Glutamatergic neuron (in vitro differentiated cells): ENCODE results near the gene MYOCD. TPM values are rescaled to one million over a fixed set of nuclear protein-coding genes. Genes with fewer than 3 reads are reported as not detected.

Experiments
- DNase-seq: peaks from one replicate; pipeline ENCODE4 v3.0.0; 2022
- H3K27ac Mint-ChIP-seq: one replicate; pipeline ENCODE4 v1.8.0; 2020; ENCODE audit warnings: mild to moderate bottlenecking, mixed read lengths, inconsistent platforms; ENCODE audit not compliant: unreplicated experiment
- H3K27me3 Mint-ChIP-seq: one replicate; pipeline ENCODE4 v1.8.0; 2020; ENCODE audit warnings: mild to moderate bottlenecking, moderate library complexity, mixed read lengths, inconsistent platforms; ENCODE audit not compliant: unreplicated experiment
- H3K36me3 Mint-ChIP-seq: one replicate; pipeline ENCODE4 v1.8.0; 2020; ENCODE audit warnings: mild to moderate bottlenecking, mixed read lengths, inconsistent platforms; ENCODE audit not compliant: unreplicated experiment
- H3K4me1 Mint-ChIP-seq: one replicate; pipeline ENCODE4 v1.8.0; 2020; ENCODE audit warnings: mild to moderate bottlenecking, low read depth, mixed read lengths, inconsistent platforms; ENCODE audit not compliant: unreplicated experiment
- H3K4me3 Mint-ChIP-seq: one replicate; pipeline ENCODE4 v1.8.0; 2020; ENCODE audit warnings: mild to moderate bottlenecking, mixed read lengths, inconsistent platforms; ENCODE audit not compliant: unreplicated experiment
- H3K9me3 Mint-ChIP-seq: one replicate; pipeline ENCODE4 v1.8.0; 2020; ENCODE audit warnings: mild to moderate bottlenecking, moderate library complexity, mixed read lengths, inconsistent platforms; ENCODE audit not compliant: unreplicated experiment
- CTCF ChIP-seq: fragments of 200-600 bp; sonication (generic); IDR thresholded peaks from one replicate; pipeline ENCODE4 v1.5.0; 2021; ENCODE audit not compliant: partially characterized antibody, unreplicated experiment
- total RNA-seq: library from RNA; stranded (reverse); fragmentation: NEBNext Ultra II Directional; extraction: Animal tissue kit (Norgen Biotek cat#: 25700); gene quantifications from one replicate; pipeline ENCODE4 v1.2.1, GENCODE V29; 2021; ENCODE audit not compliant: unreplicated experiment

MYOCD gene
- total RNA-seq, 1 donor from 2014 or later: not detected

DNA sequence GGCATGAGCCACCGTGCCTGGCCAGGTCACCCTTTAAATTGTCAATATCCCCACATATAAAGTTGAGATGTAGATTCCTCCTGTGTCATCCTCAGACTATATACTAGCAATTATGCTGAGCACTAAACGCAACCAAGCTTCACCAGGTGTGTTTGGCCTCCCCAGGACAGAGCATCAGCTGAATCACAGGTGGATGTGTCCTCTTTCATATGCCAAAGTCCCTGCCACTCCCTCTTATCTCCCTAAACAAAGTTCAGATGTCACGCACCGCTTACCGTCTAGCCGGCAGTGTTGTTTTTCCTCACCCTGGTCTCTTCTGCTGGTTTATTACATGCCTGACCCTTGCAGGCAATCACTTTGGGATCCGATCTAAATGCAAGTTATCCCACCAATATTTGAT, 79.8 kb downstream of the MYOCD start:
- Mint-ChIP-seq H3K36me3 (no peaks in the 10 kb centered on the region), H3K4me3 (no peak overlapping the region)

GRCh38 chr17:12756786-12757185, 91.1 kb downstream of the MYOCD start:
- Mint-ChIP-seq H3K9me3 (peaks cover 2% of the 10 kb centered on the region), H3K27ac (no peak overlapping the region), H3K36me3 (no peaks in the 10 kb centered on the region), H3K4me1 (peaks cover 4% of the 10 kb centered on the region), H3K27me3 (peaks cover 3% of the 10 kb centered on the region), H3K4me3 (no peak overlapping the region)
- DNase-seq: no peak
- no peak for TF ChIP-seq CTCF

More for the DNA sequence above, 79.8 kb downstream of the MYOCD start:
- DNase-seq: no peak
- Mint-ChIP-seq H3K27me3 (no peaks in the 10 kb centered on the region), H3K4me1 (peaks cover 1% of the 10 kb centered on the region), H3K27ac (no peak overlapping the region), H3K9me3 (no peaks in the 10 kb centered on the region)
- TF ChIP-seq CTCF: no peak

- Mint-ChIP-seq H3K36me3 (peaks cover 8% of the 10 kb centered on the region), H3K27ac (no peak overlapping the region), H3K4me3 (no peak overlapping the region), H3K4me1 (peaks cover 4% of the 10 kb centered on the region), H3K9me3 (peaks cover 2% of the 10 kb centered on the region), H3K27me3 (peaks cover 2% of the 10 kb centered on the region)
- TF ChIP-seq CTCF: no peak
- DNase-seq: no peak
These were observed 93.4 kb downstream of the MYOCD start for GRCh38 chr17:12759090-12759489.

GRCh38 chr17:12765548-12765947, 99.9 kb downstream of the MYOCD start:
- Mint-ChIP-seq H3K4me1 (peaks cover 24% of the 10 kb centered on the region), H3K4me3 (no peak overlapping the region), H3K27ac (no peak overlapping the region), H3K36me3 (peaks cover 8% of the 10 kb centered on the region), H3K27me3 (peaks cover 5% of the 10 kb centered on the region), H3K9me3 (peaks cover 3% of the 10 kb centered on the region)
- TF ChIP-seq CTCF: no peak
- DNase-seq: no peak

GRCh38 chr17:12768255-12768654, 102.6 kb downstream of the MYOCD start:
- Mint-ChIP-seq H3K27me3 (peaks cover 3% of the 10 kb centered on the region), H3K4me3 (peak overlapping the region; percentile 59), H3K36me3 (no peaks in the 10 kb centered on the region), H3K9me3 (peaks cover 3% of the 10 kb centered on the region), H3K27ac (peak overlapping the region; percentile 95), H3K4me1 (peaks cover 24% of the 10 kb centered on the region)
- DNase-seq: no peak
- TF ChIP-seq CTCF: no peak
